Lower leg skin (tissue), 3 donors: ENCODE measurements around the gene APOM.

ENCODE experiments used
- CTCF ChIP-seq, 3 donors: fragments of 450-650 bp; IDR thresholded peaks; one replicate each; pipeline ENCODE4 v1.5.1; 2016; ENCODE audit warnings: antibody characterized with exemption in 3 of 3, mild to moderate bottlenecking in 3 of 3, moderate library complexity in 2 of 3
- POLR2A ChIP-seq, 2 donors: fragments of 450-650 bp; IDR thresholded peaks; one replicate each; pipeline ENCODE4 v1.6.1; 2016 to 2017; ENCODE audit warnings: antibody characterized with exemption in 2 of 2, mild to moderate bottlenecking in 1 of 2, moderate library complexity in 1 of 2

GRCh38 chr6:31626952-31627351 lies 28.7 kb upstream of the APOM start:
- no peak for TF ChIP-seq CTCF (IDR thresholded peaks at IDR 0.05)
- TF ChIP-seq POLR2A (IDR thresholded peaks at IDR 0.05): no peak
